GM18870 (cell line): ENCODE data around the gene POLD4.
"Not testable (repeated sequence)": the region's sequence is repeated elsewhere in the genome, so short reads cannot be mapped to it uniquely, and the experiment has no call there.

Experiments
- ATAC-seq: cut with Tn5 transposase; IDR thresholded peaks from one replicate; pipeline ENCODE4 v1.9.1; 2021; ENCODE audit warnings: moderate library complexity; ENCODE audit not compliant: unreplicated experiment

The POLD4 gene

GRCh38 chr11:67354075-67355022 lies 1.0 kb upstream of the POLD4 start:
- no peak for ATAC-seq

GRCh38 chr11:67352546-67353316 lies 615 bp downstream of the POLD4 start:
- no peak for ATAC-seq

GRCh38 chr11:67351275-67352005 lies 1.9 kb downstream of the POLD4 start:
- no peak for ATAC-seq

- no peak for ATAC-seq
These were observed 3.3 kb downstream of the POLD4 start for GRCh38 chr11:67349928-67350465.

- ATAC-seq = no peak
These were observed 3.9 kb downstream of the POLD4 start for GRCh38 chr11:67349457-67349856.

GRCh38 chr11:67349036-67349435 lies 4.3 kb downstream of the POLD4 start:
- no peak for ATAC-seq

GRCh38 chr11:67347964-67348749 lies 5.2 kb downstream of the POLD4 start:
- no peak for ATAC-seq

GRCh38 chr11:67345920-67346819 lies 7.2 kb downstream of the POLD4 start:
- no peak for ATAC-seq

- ATAC-seq = no peak
These were observed 8.0 kb downstream of the POLD4 start for GRCh38 chr11:67345247-67345919.

- ATAC-seq = no peak
These were observed 9.1 kb downstream of the POLD4 start for GRCh38 chr11:67344264-67344663.

- ATAC-seq = no peak
These were observed 16.1 kb downstream of the POLD4 start for GRCh38 chr11:67337257-67337656.

GRCh38 chr11:67332081-67332691 lies 21.2 kb downstream of the POLD4 start:
- no peak for ATAC-seq

GRCh38 chr11:67323526-67323925 lies 29.8 kb downstream of the POLD4 start:
- no peak for ATAC-seq

GRCh38 chr11:67322049-67322448 lies 31.3 kb downstream of the POLD4 start:
- ATAC-seq = no peak

- ATAC-seq = no peak
These were observed 32.0 kb downstream of the POLD4 start for GRCh38 chr11:67321313-67321871.

- ATAC-seq = no peak
These were observed 32.7 kb downstream of the POLD4 start for GRCh38 chr11:67320691-67321090.

- ATAC-seq = no peak
These were observed 33.3 kb downstream of the POLD4 start for GRCh38 chr11:67320011-67320410.

GRCh38 chr11:67318876-67319275 lies 34.5 kb downstream of the POLD4 start:
- not testable (repeated sequence) for ATAC-seq
